GDM1 (cell line): Measurements from ENCODE around the gene ZNF132.
"Not testable (repeated sequence)": the region's sequence is repeated elsewhere in the genome, so short reads cannot be mapped to it uniquely, and the experiment has no call there.

Experiments used
- DNase-seq: peaks from one replicate; lab custom pipeline; 2025; lab: John Stamatoyannopoulos, UW

ZNF132 gene

DNA sequence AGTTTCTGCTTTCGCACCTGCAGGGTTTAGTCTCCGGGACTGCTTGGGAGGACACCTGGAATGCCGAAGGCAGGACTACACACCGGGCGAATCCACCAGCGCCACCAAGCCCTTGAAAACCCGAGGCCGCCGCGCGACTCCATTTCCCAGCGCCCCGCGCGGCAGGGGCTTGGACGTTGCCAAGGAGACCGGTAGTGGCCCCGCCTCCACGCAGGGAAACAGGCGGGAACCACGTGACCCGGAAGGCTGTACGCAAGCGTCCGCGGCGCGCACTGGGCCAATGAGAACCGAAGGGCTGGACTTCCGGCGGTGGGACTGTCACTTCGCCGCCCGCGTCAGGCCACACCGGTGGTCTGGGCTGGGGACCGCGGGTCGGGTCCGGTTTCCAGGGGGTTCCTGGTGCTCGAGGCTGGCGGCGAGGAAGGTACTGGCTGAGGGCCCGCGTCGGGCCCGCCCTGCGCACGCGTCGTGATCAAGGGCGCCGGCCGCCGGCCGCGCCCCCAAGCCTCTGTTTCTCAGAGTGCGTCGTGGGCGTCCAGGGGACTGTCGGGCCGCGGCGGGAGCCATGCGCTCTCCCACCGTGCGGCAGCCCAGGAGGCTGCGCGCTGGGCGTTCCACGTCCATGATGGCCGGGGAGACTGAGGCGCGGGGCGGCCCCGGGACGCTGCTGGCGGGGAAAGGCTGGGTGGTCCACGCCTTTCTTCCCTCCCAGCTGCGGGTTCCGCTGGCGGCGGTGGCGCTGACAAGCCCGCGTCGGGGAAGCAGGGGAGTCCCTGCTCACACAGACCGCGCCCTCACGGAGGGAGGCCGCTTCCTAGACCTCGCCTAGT is 27.0 kb upstream of the ZNF132 start, which contains the start of gene ZNF324:
ZNF324 (plus strand) TSS at position 321 of the 830 bp plus-strand sequence. CDS start 2,106 bp downstream, outside the sequence.
- peak; percentile 92 for DNase-seq

DNA sequence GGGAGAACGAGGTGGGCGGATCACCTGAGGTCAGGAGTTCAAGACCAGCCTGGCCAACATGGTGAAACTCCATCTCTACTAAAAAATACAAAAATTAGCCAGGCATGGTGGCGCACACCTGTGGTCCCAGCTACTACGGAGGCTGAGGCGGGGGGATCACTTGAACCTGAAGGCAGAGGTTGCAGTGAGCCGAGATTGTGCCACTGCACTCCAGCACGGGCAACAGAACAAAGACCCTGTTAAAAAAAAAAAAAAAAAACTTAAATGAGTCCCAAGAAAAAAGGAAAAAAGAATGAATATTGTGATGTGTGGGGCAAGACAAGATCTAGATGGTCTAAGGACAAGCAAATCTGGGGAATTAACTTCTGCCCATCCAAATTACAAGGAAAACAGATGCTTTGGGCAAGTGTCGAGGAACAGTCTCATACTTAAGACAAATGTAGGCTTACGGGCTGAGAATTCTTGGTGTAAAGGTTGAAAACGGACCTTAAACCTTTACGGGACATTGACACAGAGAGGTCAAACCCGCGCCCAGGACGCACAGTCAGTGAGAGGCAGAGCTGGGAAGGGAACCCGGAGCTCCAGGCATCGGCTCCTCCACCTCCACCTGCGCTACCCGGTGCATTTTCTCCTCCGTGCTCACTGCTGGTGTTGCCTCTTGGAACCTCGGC is 26.3 kb upstream of the ZNF132 start:
- no peak for DNase-seq

DNA sequence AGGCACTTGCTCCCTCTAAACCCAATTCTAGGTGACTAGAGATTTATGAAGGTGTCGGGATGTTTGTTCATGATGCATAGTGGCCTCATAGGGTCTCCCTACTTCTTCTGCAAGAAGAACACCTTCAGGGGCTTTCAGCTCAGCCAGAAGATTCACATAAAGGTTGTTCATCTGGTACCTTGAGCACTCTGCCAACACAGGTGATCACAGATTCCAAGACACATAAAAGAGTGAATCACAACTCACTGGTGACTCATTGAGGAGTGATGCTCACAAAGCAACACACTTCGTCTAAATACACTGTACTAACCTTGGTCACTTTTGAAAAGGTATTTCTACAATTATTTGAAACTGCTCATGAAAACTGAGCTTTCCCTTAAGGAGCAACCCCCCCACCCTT is 20.1 kb upstream of the ZNF132 start:
- no peak for DNase-seq

DNA sequence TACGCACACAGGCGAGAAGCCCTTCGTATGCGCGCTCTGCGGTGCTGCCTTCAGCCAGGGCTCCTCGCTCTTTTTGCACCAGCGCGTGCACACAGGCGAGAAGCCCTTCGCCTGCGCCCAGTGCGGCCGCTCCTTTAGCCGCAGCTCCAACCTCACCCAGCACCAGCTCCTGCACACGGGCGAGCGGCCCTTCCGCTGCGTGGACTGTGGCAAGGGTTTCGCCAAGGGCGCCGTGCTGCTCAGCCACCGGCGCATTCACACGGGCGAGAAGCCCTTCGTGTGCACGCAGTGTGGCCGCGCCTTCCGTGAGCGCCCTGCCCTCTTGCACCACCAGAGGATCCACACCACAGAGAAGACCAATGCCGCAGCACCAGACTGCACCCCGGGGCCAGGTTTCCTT is 16.2 kb upstream of the ZNF132 start:
- DNase-seq: no peak

DNA sequence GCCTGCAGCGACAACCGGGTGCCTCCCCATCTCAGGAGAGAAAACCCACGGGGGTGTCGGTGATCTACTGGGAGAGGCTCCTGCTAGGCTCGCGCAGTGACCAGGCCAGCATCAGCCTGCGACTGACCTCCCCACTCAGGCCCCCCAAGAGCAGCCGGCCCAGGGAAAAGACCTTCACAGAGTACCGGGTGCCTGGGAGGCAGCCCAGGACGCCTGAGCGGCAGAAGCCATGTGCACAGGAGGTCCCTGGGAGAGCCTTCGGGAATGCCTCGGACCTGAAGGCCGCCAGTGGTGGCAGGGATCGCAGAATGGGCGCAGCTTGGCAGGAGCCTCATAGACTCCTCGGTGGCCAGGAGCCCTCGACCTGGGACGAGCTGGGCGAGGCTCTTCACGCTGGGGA is 15.4 kb upstream of the ZNF132 start:
- DNase-seq: no peak

DNA sequence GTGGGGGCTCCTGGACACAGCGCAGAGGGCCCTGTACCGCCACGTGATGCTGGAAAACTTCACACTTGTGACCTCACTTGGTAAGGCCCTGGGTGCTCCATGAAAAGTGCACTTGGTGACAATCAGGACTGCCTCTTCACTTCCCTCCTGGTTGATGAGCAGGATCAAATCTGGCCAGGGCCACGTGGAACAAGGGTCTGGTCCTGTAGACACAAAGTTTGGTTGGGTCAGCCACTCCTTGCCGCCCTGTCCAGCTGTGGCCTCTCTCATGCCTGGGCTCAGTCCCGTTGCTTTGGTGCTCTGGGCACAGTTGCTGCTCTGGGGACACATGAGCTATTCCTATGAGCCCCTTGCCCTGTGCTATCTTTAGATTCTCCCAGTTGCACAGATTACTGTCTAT is 13.8 kb upstream of the ZNF132 start:
- no peak for DNase-seq

DNA sequence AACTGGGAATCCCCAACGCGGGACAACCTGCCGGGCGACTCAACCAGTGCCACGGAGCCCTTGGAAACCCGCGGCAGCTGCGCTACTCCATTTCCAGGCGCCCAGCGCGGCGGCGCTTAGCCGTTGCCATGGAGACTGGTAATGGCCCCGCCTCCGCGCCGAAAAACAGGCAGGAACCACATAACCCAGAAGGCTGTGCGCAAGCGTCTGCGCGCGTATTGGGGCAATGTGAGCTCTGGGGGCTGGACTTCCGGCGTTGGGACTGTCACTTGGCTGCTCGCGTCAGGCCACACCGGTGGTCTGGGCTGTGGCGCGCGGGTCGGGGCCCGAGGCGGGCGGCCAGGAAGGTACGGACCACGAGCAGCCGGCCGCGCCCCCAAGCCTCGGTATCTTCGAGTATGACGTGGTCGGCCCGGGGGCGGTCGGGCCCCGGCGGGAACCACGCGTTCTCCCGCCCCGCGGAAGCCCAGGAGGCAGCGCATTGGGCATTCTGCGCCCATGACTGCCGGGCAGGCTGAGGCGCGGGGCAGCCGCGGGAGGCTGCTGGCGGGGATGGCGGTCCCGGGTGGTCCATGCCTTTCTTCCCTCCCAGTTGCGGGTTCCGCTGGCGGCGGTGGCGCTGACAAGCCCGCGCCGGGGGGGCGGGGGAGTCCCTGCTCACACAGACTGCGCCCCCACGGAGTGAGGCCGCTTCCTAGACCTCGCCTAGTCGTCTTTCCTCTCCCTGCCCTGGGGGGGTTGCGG is 11.6 kb upstream of the ZNF132 start, which contains the start of gene ZNF324B:
ZNF324B (plus strand) TSS at position 265 of the 744 bp plus-strand sequence. CDS start 2,080 bp downstream, outside the sequence.
- DNase-seq: peak; percentile 91

DNA sequence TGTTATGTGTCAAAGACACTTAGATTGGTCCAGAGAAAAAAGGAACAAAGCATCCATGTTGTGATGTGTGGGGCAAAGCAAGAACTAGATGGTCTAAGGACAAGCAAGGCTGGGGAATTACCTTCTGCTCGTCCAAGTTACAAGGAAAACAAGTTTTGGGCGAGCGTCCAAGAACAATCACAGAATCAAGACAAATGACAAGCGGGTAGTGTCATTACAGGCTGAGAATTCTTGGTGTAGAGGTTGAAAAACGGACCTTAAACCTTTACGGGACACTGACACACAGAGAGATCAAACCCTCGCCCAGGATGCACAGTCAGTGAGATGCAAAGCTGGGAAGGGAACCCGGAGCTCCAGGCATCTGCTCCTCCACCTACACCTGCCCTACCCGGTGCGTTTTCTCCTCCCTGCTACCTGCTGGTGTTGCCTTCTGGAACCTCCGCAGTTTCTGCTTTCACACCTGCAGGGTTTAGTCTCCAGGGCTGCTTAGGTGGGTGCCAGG is 11.0 kb upstream of the ZNF132 start:
- no peak for DNase-seq

DNA sequence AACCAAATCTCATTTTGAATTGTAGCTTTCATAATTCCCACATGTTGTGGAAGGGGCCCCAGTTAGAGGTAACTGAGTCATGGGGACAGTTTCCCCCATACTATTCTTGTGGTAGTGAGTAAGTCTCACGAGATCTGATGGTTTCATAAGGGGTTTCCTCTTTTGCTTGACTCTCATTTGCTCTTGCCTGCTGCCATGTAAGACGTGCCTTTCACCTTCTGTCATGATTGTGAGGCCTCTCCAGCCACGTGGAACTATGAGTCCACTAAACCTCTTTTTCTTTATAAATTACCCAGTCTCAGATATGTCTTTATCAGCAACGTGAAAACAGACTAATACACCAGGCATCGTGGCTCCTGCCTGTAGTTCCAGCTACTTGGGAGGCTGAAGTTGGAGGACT is 10.0 kb upstream of the ZNF132 start:
- not testable (repeated sequence) for DNase-seq

DNA sequence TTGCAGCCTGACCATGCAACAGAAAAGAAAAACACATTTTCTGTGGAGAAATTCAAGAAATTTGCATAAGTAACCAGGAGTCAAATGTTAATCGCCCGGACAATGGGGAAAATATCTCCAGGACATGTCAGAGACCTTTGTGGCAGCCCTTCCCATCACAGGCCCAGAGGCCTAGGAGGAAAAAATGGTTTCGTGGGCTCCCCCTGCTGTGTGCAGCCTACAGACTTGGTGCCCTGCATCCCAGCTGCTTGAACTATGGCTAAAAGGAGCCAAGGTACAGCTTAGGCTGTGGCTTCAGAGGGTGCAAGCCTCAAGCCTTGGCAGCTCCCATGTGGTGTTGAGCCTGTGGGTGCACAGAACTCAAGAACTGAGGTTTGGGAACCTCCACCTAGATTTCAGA is 8.9 kb upstream of the ZNF132 start:
- DNase-seq: not testable (repeated sequence)

DNA sequence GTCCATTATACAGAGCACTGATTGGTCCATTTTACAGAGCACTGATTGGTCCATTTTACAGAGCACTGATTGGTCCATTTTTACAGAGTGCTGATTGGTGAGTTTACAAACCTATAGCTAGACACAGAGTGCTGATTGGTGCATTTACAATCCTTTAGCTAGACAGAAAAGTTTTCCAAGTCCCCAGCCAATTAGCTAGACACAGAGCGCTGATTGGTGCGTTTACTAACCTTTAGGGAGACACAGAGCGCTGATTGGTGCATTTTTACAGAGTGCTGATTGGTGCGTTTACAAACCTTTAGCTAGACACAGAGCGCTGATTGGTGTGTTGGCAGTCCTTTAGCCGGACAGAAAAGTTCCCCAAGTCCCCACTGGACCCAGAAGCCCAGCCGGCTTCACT is 3.0 kb upstream of the ZNF132 start:
- not testable (repeated sequence) for DNase-seq

DNA sequence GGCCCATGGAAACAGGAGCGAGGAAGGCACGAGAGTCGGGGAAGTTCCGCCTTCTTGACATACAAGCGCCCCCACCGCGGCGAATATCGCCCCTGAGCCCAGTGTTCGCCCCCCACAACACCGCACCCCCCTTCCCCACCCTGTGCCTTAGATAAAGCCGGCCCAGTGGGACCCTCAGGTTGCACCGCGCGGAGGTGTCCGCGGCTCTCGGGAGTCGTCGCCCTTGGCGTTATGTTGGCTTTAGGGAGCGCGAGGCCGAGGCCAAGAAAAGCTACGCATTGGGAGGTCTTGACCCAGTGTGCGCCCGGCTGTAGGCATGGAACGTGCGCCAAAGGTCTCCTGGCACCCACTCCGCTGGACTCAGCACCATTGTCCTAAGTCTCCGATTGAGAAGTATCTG is 603 bp upstream of the ZNF132 start:
- DNase-seq: no peak

DNA sequence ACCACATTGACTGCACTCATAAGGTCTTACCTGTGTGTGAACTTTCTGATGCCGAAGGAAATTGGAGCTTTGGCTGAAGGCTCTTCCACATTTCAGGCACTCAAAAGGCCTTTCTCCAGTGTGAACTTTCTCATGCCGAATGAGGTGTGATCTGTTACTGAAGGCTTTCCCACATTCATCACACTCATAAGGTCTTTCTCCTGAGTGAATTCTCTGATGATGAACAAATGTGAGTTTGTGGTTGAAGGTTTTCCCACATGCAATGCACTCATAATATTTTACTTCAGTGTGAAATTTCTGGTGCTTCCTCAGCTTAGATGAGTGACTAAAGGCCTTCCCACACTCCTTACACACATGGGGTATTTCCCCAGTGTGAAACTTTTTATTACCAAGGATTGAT is 5.7 kb downstream of the ZNF132 start:
- DNase-seq: no peak

DNA sequence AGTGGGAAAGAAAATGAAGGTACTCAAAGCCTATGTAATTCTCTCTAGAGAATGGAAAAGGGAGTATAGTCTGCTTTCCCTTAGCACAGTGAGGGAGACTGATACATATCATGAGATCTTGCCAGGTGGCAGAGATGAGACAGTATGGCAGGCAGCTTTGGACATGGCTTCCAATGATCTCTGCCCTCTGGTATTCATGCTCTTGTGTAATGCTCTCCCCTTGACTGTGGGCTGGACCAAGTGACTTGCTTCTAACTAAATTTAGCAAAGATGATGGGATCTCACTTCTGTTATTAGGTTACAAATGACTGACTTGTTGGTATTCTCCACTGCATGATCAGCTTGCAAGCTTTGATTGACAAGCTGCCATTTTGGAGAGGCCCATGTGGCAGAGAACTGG is 10.2 kb downstream of the ZNF132 start:
- DNase-seq: no peak

DNA sequence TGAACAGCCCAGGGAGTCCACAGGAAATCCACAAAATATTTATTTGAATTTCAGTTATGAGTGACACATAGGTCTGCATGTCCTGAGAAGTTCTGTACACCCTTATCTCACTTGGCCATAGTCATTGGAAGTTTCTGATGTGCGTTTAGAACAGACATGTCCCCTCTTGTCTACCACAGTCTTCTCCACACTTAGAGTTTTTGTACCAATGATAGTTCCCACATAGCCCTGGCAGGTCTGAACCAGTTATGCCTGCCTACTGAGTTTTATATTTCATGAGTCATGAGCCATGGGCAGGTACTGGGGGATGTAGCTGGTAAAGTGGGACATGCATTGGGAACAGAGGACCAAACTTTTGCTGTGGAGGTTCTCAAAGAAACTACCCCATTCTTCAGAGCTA is 11.3 kb downstream of the ZNF132 start:
- DNase-seq: no peak

DNA sequence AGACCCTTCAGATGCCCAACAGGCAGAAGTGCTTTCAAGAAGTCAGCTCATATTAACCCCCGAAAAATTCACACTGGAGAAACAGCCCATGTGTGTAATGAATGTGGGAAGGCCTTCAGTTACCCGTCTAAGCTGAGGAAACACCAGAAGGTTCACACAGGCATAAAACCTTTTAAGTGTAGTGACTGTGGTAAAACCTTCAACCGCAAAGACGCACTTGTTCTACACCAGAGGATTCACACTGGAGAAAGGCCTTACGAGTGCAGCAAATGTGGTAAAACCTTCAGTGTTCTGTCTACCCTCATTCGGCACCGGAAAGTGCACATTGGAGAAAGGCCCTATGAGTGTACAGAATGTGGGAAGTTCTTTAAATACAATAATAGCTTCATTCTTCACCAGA is 22.9 kb downstream of the ZNF132 start:
- DNase-seq: no peak

DNA sequence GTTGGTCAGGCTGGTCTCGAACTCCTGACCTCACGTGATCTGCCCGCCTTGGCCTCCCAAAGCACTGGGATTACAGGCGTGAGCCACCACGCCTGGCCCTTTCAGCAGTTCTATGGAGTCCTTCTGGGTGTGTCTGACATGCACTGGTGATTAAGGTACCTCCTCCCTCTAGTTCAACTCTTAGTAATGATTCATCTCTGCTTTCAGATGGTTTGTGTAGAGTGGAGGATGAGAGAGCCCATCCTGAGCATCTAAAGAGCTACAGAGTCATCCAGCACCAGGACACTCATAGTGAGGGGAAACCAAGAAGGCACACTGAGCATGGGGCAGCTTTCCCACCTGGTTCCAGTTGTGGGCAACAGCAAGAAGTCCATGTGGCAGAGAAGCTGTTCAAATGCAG is 23.3 kb downstream of the ZNF132 start:
- DNase-seq: no peak

DNA sequence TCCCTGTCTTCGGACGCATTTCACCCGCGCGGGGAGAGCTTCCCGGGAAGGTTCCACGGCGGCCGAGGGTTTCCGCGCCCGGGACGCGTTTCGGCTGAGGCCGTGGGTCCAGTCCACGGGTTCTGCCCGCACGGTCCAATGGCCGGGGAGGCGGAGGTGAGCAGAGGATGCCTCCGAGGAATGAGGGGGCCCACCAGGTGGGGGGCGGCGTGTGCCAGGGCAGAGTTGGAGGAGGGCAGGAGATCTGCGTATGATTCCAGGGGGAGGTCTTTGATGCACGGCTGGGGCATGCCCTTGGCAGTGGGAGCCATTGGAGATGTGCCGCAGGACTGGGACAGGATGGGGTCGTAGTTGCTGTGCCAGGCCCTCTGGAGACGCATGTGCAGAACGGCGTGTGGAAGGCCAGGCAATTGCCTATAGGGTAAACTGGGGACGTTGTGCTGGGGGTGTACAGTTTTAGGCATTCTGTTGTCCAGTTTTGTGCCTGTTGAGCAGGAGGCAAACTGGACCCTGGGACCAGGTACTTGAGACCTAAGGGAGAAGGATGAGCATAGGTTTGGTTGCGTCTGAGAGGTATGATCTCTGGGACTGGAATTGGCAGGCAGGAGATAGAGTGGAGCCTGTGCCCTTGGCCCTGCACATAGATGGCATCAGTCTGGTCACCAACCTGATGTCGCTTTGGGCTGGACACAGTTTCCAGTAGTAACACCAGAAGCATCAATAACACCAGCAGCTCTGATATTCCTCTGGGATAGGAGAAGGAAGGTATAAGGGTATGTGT is 30.8 kb downstream of the ZNF132 start:
- peak; percentile 6 for DNase-seq

DNA sequence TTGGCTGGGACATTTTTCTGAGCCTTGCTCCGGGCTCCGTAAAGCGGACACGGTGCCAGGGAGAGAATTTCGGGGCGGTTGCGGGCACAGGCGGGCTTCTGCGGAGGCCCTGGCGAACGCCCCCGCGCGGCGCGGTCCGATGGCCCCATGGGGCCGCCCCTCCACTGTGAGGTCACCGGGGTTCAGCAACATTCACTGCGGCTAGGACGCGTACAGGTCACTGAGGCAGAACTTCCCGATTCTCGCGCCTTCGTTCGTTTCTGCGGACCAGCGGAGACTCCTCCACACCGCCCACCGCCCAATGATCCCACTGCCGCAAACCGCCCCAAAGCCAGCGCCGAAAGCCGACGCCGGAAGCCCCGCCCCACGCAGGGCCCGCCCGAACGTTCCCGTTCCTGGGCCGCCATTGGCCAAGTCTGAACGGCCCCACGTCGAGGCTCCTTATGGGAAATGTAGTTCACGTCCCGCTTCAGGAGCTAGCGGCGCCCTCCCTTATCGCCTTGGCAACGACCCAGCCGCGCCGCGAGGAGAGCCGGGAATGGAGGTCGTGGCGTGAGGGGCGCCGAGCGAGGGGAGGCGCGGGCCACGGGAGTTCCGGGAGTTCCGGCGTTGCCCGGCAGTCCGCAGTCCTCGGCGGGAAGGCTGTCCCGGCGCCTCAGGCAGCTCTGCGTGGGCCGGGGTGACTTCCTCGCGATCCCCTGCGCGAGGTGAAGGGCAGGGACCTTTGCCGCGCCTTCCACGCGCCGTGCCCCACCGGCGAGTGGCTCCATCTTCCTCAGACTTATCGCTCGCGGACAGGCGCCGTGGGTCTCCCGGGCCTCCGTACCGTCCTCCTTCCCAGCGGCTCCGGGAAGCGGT is 31.6 kb downstream of the ZNF132 start, which contains the start of gene ZNF584:
ZNF584 (plus strand) TSS at position 498 of the 858 bp plus-strand sequence. CDS start 499 bp downstream, outside the sequence.
- peak; percentile 97 for DNase-seq

DNA sequence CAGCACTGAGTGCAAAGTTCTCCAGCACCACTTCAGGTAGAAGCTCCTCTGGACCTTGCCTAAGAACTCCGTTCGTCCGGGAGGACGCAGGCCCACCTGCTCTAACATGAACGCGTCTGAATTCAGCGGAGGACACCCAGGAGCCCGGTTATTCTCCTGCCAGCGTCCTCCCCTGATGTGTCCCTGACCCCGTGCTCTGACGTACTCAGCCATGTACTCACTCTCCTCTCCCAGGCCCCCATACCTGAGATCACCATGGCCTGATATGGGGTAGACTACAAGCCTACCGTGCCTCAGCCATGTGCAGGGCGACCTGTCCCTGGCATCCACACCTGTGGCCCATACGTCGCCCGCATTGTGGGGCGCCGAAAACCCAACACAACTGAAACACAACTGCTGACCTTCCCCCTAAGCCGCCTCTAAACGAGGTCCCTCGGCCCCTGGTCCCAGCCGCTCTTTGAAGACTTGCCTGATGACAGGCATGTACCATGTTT is 32.2 kb downstream of the ZNF132 start:
- no peak for DNase-seq
